GM10248 (cell line): ENCODE results near the gene CNIH3.

Experiments
- CTCF ChIA-PET: fragments of 300-600 bp; sonication (Branson Sonifier 250); formaldehyde crosslinking; extraction: SDS; loops from one replicate; lab custom pipeline; 2021; ENCODE audit warnings: antibody characterized with exemption; lab: Yijun Ruan, JAX
- POLR2A ChIA-PET: fragments of 350-650 bp; sonication (Branson Sonifier 250); formaldehyde crosslinking; extraction: SDS; loops from one replicate; lab custom pipeline; 2020; ENCODE audit warnings: antibody characterized with exemption; lab: Yijun Ruan, JAX
- DNase-seq: peaks from one replicate; pipeline ENCODE4 v3.0.0; 2012; ENCODE audit errors: extremely low spot score
- CTCF ChIP-seq: IDR thresholded peaks from 2 replicates; pipeline ENCODE4 v1.5.1; 2012; ENCODE audit warnings: mild to moderate bottlenecking, low read depth; ENCODE audit errors: extremely low read depth, missing control alignments, control extremely low read depth

Gene CNIH3

GRCh38 chr1:224669403-224669802 is 53.3 kb downstream of the CNIH3 start:
- ChIA-PET POLR2A (no interaction called here), CTCF (interaction anchor here (0.9 to 2.7 kb wide), 6 partner anchors 9 to 182 kb away, joined by 3 to 7 read pairs (median 4); no protein-coding TSS in a partner anchor)
- DNase-seq: no peak
- no peak for TF ChIP-seq CTCF

GRCh38 chr1:224670506-224670905 is 54.4 kb downstream of the CNIH3 start:
- DNase-seq: no peak
- CTCF ChIA-PET: interaction anchor here (1.4 to 2.7 kb wide), 3 partner anchors 8 to 181 kb away, joined by 5 to 7 read pairs (median 5); no protein-coding TSS in a partner anchor
- POLR2A ChIA-PET: no interaction called here
- TF ChIP-seq CTCF: no peak

- ChIA-PET POLR2A (no interaction called here), CTCF (no interaction called here)
- no peak for TF ChIP-seq CTCF
- no peak for DNase-seq
These were observed 55.0 kb downstream of the CNIH3 start for GRCh38 chr1:224671076-224671475.

- no peak for TF ChIP-seq CTCF
- POLR2A ChIA-PET: no interaction called here
- CTCF ChIA-PET: interaction anchor here (2.5 kb wide), 1 partner anchor 178 kb away, joined by 11 read pairs; no protein-coding TSS in a partner anchor
These were observed 57.0 kb downstream of the CNIH3 start for GRCh38 chr1:224673141-224673540.

GRCh38 chr1:224675590-224675989 is 59.5 kb downstream of the CNIH3 start:
- TF ChIP-seq CTCF: no peak
- DNase-seq: peak; percentile 20
- ChIA-PET CTCF (interaction anchor here (1.4 kb wide), 1 partner anchor 31 kb away, joined by 3 read pairs; no protein-coding TSS in a partner anchor), POLR2A (no interaction called here)

More at GRCh38 chr1:224673141-224673540, 57.0 kb downstream of the CNIH3 start:
- DNase-seq: no peak

GRCh38 chr1:224676551-224676950 is 60.4 kb downstream of the CNIH3 start:
- POLR2A ChIA-PET: no interaction called here
- CTCF ChIA-PET: interaction anchor here (1.2 kb wide), 2 partner anchors 33 to 175 kb away, joined by 4 read pairs; no protein-coding TSS in a partner anchor
- TF ChIP-seq CTCF: no peak
- no peak for DNase-seq
